GM23338 (cell line): ENCODE data around the gene KCNMA1. TPM values are rescaled to one million over a fixed set of nuclear protein-coding genes. Genes with fewer than 3 reads are reported as not detected.

Experiments
- ATAC-seq: fragments of 200-7000 bp; cut with Tn5 transposase; 3 replicates; pipeline ENCODE4 v1.9.1; 2020
- DNase-seq: peaks from one replicate; pipeline ENCODE4 v3.0.0-alpha.2; 2015; ENCODE audit warnings: low spot score
- H2AFZ ChIP-seq: fragments of 200-600 bp; sonication (generic); 2 replicates; pipeline ENCODE4 v1.8.0; 2016; ENCODE audit warnings: antibody characterized with exemption, mild to moderate bottlenecking, moderate library complexity
- H3F3A ChIP-seq: fragments of 200-600 bp; sonication (generic); replicated peaks from 2 replicates; pipeline ENCODE4 v1.8.0; 2017; ENCODE audit warnings: antibody characterized with exemption, mixed run types, low read depth
- H3K27ac ChIP-seq: fragments of 200-600 bp; sonication (generic); 2 replicates; pipeline ENCODE4 v1.6.1; 2016; ENCODE audit warnings: low read depth
- H3K27me3 ChIP-seq: fragments of 200-600 bp; sonication (generic); 2 replicates; pipeline ENCODE4 v1.8.0; 2016; ENCODE audit warnings: mild to moderate bottlenecking, mixed run types, moderate library complexity; ENCODE audit not compliant: insufficient read depth
- H3K36me3 ChIP-seq: fragments of 200-600 bp; sonication (generic); 2 replicates; pipeline ENCODE4 v1.8.0; 2016; ENCODE audit warnings: mild to moderate bottlenecking; ENCODE audit not compliant: insufficient read depth
- H3K4me1 ChIP-seq: fragments of 200-600 bp; sonication (generic); 2 replicates; pipeline ENCODE4 v1.8.0; 2016; ENCODE audit warnings: mild to moderate bottlenecking, moderate library complexity; ENCODE audit not compliant: insufficient read depth
- H3K4me2 ChIP-seq: fragments of 200-600 bp; sonication (generic); 2 replicates; pipeline ENCODE4 v1.7.1; 2017; ENCODE audit warnings: mixed run types
- H3K4me3 ChIP-seq: fragments of 200-600 bp; sonication (generic); 2 replicates; pipeline ENCODE4 v1.6.1; 2016; ENCODE audit warnings: mixed run types
- H3K79me2 ChIP-seq: fragments of 200-600 bp; sonication (generic); replicated peaks from 2 replicates; pipeline ENCODE4 v1.8.0; 2017; ENCODE audit warnings: mild to moderate bottlenecking; ENCODE audit not compliant: insufficient read depth
- H3K9me2 ChIP-seq: fragments of 200-600 bp; sonication (generic); 2 replicates; pipeline ENCODE4 v1.8.0; 2017; ENCODE audit not compliant: insufficient read depth
- H4K20me1 ChIP-seq: fragments of 200-600 bp; sonication (generic); replicated peaks from 2 replicates; pipeline ENCODE4 v1.8.0; 2017; ENCODE audit warnings: mild to moderate bottlenecking; ENCODE audit not compliant: insufficient read depth
- H3K27ac Mint-ChIP-seq: 2 replicates; pipeline ENCODE4 v1.8.0; 2020; ENCODE audit warnings: inconsistent platforms, mild to moderate bottlenecking, moderate library complexity, mixed read lengths
- H3K27me3 Mint-ChIP-seq: 3 replicates; pipeline ENCODE4 v1.8.0; 2022; ENCODE audit warnings: low read depth, mild to moderate bottlenecking, moderate library complexity, mixed read lengths, inconsistent platforms; ENCODE audit not compliant: insufficient read depth, poor library complexity
- H3K36me3 Mint-ChIP-seq: 3 replicates; pipeline ENCODE4 v1.8.0; 2021; ENCODE audit warnings: low read depth, mild to moderate bottlenecking, inconsistent platforms, moderate library complexity, mixed read lengths
- H3K4me1 Mint-ChIP-seq: 3 replicates; pipeline ENCODE4 v1.8.0; 2020; ENCODE audit warnings: mild to moderate bottlenecking, inconsistent platforms, mixed read lengths
- H3K4me3 Mint-ChIP-seq: 3 replicates; pipeline ENCODE4 v1.8.0; 2021; ENCODE audit warnings: moderate library complexity, mild to moderate bottlenecking, inconsistent platforms, mixed read lengths
- H3K9me3 Mint-ChIP-seq: 3 replicates; pipeline ENCODE4 v1.8.0; 2020; ENCODE audit warnings: moderate library complexity, mild to moderate bottlenecking, inconsistent platforms, mixed read lengths
- EZH2 ChIP-seq: fragments of 200-600 bp; sonication (generic); IDR thresholded peaks from one replicate; pipeline ENCODE4 v1.8.0; 2017; ENCODE audit warnings: antibody characterized with exemption, mild to moderate bottlenecking, low read depth; ENCODE audit not compliant: unreplicated experiment
- EZH2phosphoT487 ChIP-seq: fragments of 200-600 bp; sonication (generic); IDR thresholded peaks from one replicate; pipeline ENCODE4 v1.8.1; 2018; ENCODE audit warnings: antibody characterized with exemption; ENCODE audit not compliant: unreplicated experiment
- JUNB ChIP-seq: IDR thresholded peaks from one replicate; pipeline ENCODE4 v1.6.1; 2016; ENCODE audit warnings: antibody characterized with exemption; ENCODE audit not compliant: unreplicated experiment
- NANOG ChIP-seq: IDR thresholded peaks from 2 replicates; pipeline ENCODE4 v1.6.1; 2016; ENCODE audit warnings: antibody characterized with exemption, borderline replicate concordance
- STAT1 ChIP-seq: IDR thresholded peaks from one replicate; pipeline ENCODE4 v1.6.1; 2016; ENCODE audit warnings: antibody characterized with exemption; ENCODE audit not compliant: unreplicated experiment
- polyA plus RNA-seq: library from polyadenylated mRNA; unstranded; fragments of >200 nt; fragmentation: Nextera tagmentation; extraction: Ambion mirVana; gene quantifications from 2 replicates; pipeline ENCODE4 v1.2.1, GENCODE V29; 2016
- total RNA-seq: library from RNA; depleted of rRNA; stranded (reverse); fragments of >200 nt; shearing (Covaris generic); gene quantifications from 2 replicates; pipeline ENCODE4 v1.2.3, GENCODE V29; 2014
- TF ChIP-seq, protein P1 (sequence below): fragments of 250-450 bp; sonication (Bioruptor Pico); IDR thresholded peaks from 2 replicates; pipeline ENCODE4 v1.5.0; 2020; ENCODE audit warnings: mild to moderate bottlenecking, moderate library complexity

KCNMA1 gene
- total and polyA plus RNA-seq, 2 experiments from 2014 or later = 8.2 to 9.0 TPM

DNA sequence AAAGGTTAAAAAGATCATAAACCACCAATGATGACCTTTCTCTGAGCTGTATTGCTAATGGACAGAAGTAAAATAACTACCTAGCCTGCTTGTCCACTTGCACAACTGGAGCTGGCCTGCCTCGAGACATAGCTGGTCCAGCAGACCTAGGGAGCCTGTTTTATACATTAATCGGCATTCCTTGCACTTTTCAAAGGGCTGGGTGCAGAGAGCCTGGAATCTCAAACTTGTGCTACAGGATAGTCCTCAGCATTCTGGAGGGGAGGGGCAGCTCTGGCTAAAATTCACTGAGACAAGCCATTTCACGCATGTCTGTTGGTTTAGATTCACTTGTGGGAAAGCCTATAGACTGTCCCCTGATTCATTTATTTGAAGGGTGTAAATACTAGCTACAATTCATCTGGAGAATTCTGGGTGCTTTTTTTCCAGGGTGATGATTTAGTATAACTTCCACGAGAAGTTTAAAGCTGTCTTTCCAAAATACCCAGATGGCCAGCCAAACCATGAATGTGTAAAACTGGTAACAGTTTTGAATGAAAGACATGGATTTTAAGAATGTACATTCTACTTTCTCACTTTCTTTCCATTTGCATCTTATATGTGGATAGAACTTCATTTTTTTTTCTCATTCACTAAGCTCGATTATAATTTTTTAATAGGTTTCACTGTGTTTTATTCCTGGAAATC lies 389.4 kb downstream of the KCNMA1 start (continued):
- TF ChIP-seq, protein P1, sequence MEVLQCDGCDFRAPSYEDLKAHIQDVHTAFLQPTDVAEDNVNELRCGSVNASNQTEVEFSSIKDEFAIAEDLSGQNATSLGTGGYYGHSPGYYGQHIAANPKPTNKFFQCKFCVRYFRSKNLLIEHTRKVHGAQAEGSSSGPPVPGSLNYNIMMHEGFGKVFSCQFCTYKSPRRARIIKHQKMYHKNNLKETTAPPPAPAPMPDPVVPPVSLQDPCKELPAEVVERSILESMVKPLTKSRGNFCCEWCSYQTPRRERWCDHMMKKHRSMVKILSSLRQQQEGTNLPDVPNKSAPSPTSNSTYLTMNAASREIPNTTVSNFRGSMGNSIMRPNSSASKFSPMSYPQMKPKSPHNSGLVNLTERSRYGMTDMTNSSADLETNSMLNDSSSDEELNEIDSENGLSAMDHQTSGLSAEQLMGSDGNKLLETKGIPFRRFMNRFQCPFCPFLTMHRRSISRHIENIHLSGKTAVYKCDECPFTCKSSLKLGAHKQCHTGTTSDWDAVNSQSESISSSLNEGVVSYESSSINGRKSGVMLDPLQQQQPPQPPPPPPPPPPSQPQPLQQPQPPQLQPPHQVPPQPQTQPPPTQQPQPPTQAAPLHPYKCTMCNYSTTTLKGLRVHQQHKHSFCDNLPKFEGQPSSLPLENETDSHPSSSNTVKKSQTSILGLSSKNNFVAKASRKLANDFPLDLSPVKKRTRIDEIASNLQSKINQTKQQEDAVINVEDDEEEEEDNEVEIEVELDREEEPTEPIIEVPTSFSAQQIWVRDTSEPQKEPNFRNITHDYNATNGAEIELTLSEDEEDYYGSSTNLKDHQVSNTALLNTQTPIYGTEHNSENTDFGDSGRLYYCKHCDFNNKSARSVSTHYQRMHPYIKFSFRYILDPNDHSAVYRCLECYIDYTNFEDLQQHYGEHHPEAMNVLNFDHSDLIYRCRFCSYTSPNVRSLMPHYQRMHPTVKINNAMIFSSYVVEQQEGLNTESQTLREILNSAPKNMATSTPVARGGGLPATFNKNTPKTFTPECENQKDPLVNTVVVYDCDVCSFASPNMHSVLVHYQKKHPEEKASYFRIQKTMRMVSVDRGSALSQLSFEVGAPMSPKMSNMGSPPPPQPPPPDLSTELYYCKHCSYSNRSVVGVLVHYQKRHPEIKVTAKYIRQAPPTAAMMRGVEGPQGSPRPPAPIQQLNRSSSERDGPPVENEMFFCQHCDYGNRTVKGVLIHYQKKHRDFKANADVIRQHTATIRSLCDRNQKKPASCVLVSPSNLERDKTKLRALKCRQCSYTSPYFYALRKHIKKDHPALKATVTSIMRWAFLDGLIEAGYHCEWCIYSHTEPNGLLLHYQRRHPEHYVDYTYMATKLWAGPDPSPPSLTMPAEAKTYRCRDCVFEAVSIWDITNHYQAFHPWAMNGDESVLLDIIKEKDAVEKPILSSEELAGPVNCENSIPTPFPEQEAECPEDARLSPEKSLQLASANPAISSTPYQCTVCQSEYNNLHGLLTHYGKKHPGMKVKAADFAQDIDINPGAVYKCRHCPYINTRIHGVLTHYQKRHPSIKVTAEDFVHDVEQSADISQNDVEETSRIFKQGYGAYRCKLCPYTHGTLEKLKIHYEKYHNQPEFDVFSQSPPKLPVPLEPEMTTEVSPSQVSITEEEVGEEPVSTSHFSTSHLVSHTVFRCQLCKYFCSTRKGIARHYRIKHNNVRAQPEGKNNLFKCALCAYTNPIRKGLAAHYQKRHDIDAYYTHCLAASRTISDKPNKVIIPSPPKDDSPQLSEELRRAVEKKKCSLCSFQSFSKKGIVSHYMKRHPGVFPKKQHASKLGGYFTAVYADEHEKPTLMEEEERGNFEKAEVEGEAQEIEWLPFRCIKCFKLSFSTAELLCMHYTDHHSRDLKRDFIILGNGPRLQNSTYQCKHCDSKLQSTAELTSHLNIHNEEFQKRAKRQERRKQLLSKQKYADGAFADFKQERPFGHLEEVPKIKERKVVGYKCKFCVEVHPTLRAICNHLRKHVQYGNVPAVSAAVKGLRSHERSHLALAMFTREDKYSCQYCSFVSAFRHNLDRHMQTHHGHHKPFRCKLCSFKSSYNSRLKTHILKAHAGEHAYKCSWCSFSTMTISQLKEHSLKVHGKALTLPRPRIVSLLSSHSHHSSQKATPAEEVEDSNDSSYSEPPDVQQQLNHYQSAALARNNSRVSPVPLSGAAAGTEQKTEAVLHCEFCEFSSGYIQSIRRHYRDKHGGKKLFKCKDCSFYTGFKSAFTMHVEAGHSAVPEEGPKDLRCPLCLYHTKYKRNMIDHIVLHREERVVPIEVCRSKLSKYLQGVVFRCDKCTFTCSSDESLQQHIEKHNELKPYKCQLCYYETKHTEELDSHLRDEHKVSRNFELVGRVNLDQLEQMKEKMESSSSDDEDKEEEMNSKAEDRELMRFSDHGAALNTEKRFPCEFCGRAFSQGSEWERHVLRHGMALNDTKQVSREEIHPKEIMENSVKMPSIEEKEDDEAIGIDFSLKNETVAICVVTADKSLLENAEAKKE (CRISPR knock-in tag) = no peak

DNA sequence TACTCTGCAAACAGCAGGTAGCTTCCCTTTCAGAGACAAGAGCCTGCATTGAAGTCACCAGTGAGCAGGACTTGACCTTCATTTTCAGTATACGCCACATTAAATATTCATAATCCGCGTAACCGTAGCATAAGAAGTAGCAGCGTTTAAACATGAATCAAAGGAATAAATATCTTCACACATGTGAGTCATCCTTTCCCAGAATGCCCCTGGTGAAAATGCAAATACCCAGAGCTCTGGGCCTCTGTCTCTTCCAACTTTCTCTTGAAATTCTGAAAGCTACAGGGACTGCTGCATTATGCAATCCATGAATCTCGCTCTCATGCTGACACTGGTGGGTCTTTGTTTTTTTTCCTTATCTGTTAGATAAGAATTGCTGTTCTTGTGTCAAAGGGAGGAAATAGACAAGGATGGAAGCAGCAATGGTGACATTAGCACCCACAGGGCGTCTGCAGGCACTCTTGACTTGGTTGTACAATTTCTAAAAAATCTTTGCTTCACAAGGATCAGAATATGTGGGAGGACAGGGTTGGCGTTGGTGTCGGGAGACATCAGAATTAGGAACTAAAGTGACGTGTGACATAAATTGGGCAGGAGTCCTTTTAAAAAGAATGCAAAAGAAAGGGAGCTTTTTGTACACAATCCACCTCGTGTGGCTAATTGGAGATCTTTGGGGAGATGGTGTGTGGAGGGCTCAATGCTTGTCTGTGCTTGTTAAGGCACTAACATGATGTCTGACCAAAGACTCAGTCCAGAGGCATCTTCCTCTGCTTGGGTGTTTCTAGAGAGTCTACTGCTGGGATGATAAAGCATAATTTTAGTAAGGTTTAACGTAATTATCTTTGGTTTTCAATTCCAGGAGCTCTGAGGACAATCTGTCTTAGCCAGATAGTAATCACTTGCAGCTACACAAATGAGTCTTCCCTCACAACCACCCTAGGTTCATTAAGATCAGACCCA lies 390.3 kb downstream of the KCNMA1 start:
- Histone ChIP-seq H4K20me1 (no peaks in the 10 kb centered on the region), H3F3A (no peaks in the 10 kb centered on the region), H3K4me1 (no peaks in the 10 kb centered on the region; the same call in 1 of the 2 replicates), H3K4me2 (no peak overlapping the region), H3K27me3 (no peaks in the 10 kb centered on the region), H3K36me3 (no peaks in the 10 kb centered on the region), H3K4me3 (no peak overlapping the region), H3K9me2 (no peaks in the 10 kb centered on the region), H2AFZ (no peak overlapping the region), H3K79me2 (no peaks in the 10 kb centered on the region), H3K27ac (no peak overlapping the region)
- Mint-ChIP-seq H3K9me3 (no peaks in the 10 kb centered on the region), H3K27ac (no peak overlapping the region), H3K27me3 (no peaks in the 10 kb centered on the region), H3K4me3 (no peak overlapping the region), H3K4me1 (peaks cover 4% of the 10 kb centered on the region), H3K36me3 (no peaks in the 10 kb centered on the region)
- DNase-seq (no peak), ATAC-seq (no peak)
- TF ChIP-seq EZH2 = no peak
- no peak for TF ChIP-seq NANOG
- TF ChIP-seq STAT1 = no peak
- TF ChIP-seq EZH2phosphoT487 = no peak
- TF ChIP-seq, protein P1 (CRISPR knock-in tag) = no peak
- no peak for TF ChIP-seq JUNB
